CD14-positive monocyte (primary cell): Measurements from ENCODE around the gene CHST11. TPM values are rescaled to one million over a fixed set of nuclear protein-coding genes. Genes with fewer than 3 reads are reported as not detected.

Experiments used
- DNase-seq, 3 donors: peaks; one replicate each; pipeline ENCODE4 v3.0.0-alpha.2; 2011 to 2022
- H2AFZ ChIP-seq: 2 replicates; pipeline ENCODE4 v1.6.0; 2012; ENCODE audit warnings: mild to moderate bottlenecking, low read depth, low read length, inconsistent platforms; ENCODE audit not compliant: insufficient read depth, poor library complexity, severe bottlenecking
- H3K27ac ChIP-seq, 2 donors: 1 replicate in 1 of 2; 2 replicates in 1 of 2; pipeline ENCODE4 v1.5.1; 2012 to 2013; ENCODE audit warnings: low read length in 2 of 2, control low read depth in 1 of 2, inconsistent platforms in 1 of 2, low read depth in 1 of 2, mild to moderate bottlenecking in 1 of 2
- H3K27me3 ChIP-seq, 2 donors: one replicate each; pipeline versions ENCODE4 v1.6.0 to v1.6.1; 2011 to 2013; ENCODE audit warnings: low read length in 2 of 2; ENCODE audit not compliant: control insufficient read depth in 2 of 2, insufficient read depth in 2 of 2
- H3K36me3 ChIP-seq, 2 donors: replicated peaks in 1 of 2; 1 replicate in 1 of 2; 2 replicates in 1 of 2; pipeline versions ENCODE4 v1.5.1 to v1.6.1; 2012 to 2013; ENCODE audit warnings: low read length in 2 of 2, control low read depth in 1 of 2, inconsistent platforms in 1 of 2, mild to moderate bottlenecking in 1 of 2; ENCODE audit not compliant: insufficient read depth in 2 of 2, control insufficient read depth in 1 of 2
- H3K4me1 ChIP-seq, 2 donors: 1 replicate in 1 of 2; 2 replicates in 1 of 2; pipeline versions ENCODE4 v1.5.1 to v1.6.1; 2012 to 2013; ENCODE audit warnings: low read length in 2 of 2, control low read depth in 1 of 2, inconsistent platforms in 1 of 2, mild to moderate bottlenecking in 1 of 2, moderate library complexity in 1 of 2; ENCODE audit not compliant: insufficient read depth in 2 of 2, control insufficient read depth in 1 of 2
- H3K4me2 ChIP-seq: replicated peaks from 2 replicates; pipeline ENCODE3; 2012; ENCODE audit warnings: low read length, moderate library complexity, mild to moderate bottlenecking; ENCODE audit not compliant: poor library complexity, severe bottlenecking; ENCODE audit errors: extremely low read depth
- H3K4me3 ChIP-seq, 3 experiments: fragments of 200-600 bp in 1 of 3; sonication (generic) in 1 of 3; replicated peaks in 1 of 3; 1 replicate in 2 of 3; 2 replicates in 1 of 3; pipeline ENCODE4 v1.5.1; 2011 to 2013; ENCODE audit warnings: low read length in 3 of 3, mild to moderate bottlenecking in 3 of 3, control low read depth in 2 of 3, low read depth in 2 of 3, inconsistent platforms in 1 of 3, moderate library complexity in 1 of 3
- H3K79me2 ChIP-seq: 2 replicates; pipeline ENCODE4 v1.6.0; 2012; ENCODE audit warnings: mild to moderate bottlenecking, control low read depth, inconsistent platforms, low read length, moderate library complexity; ENCODE audit not compliant: insufficient read depth
- H3K9ac ChIP-seq: 2 replicates; pipeline ENCODE4 v1.6.0; 2017; ENCODE audit warnings: low read length, mild to moderate bottlenecking; ENCODE audit not compliant: insufficient read depth, poor library complexity, severe bottlenecking
- H3K9me3 ChIP-seq, 2 donors: replicated peaks in 1 of 2; 1 replicate in 1 of 2; 2 replicates in 1 of 2; pipeline versions ENCODE4 v1.5.1 to v1.6.1; 2012 to 2013; ENCODE audit warnings: low read length in 2 of 2, control low read depth in 1 of 2; ENCODE audit not compliant: control insufficient read depth in 1 of 2, insufficient read depth in 1 of 2
- H4K20me1 ChIP-seq: 2 replicates; pipeline ENCODE4 v1.6.0; 2012; ENCODE audit warnings: mild to moderate bottlenecking, low read length, control low read depth, moderate library complexity; ENCODE audit not compliant: insufficient read depth
- H3K27ac Mint-ChIP-seq, 7 donors: one replicate each; pipeline ENCODE4 v1.8.0; 2020; ENCODE audit warnings: mild to moderate bottlenecking in 7 of 7, mixed read lengths in 7 of 7, moderate library complexity in 6 of 7, inconsistent platforms in 2 of 7
- H3K27me3 Mint-ChIP-seq, 3 donors: one replicate each; pipeline ENCODE4 v1.8.0; 2021 to 2022; ENCODE audit warnings: low read depth in 3 of 3, mild to moderate bottlenecking in 3 of 3, mixed read lengths in 3 of 3, moderate library complexity in 3 of 3, inconsistent platforms in 1 of 3
- H3K36me3 Mint-ChIP-seq, 2 donors: one replicate each; pipeline ENCODE4 v1.8.0; 2020; ENCODE audit warnings: mixed read lengths in 2 of 2, inconsistent platforms in 1 of 2, mild to moderate bottlenecking in 1 of 2
- H3K4me1 Mint-ChIP-seq: one replicate; pipeline ENCODE4 v1.8.0; 2020; ENCODE audit warnings: mild to moderate bottlenecking, mixed read lengths
- H3K4me3 Mint-ChIP-seq, 2 donors: one replicate each; pipeline ENCODE4 v1.8.0; 2020; ENCODE audit warnings: mild to moderate bottlenecking in 2 of 2, mixed read lengths in 2 of 2, moderate library complexity in 1 of 2
- H3K9me3 Mint-ChIP-seq, 7 donors: one replicate each; pipeline ENCODE4 v1.8.0; 2020 to 2022; ENCODE audit warnings: mixed read lengths in 7 of 7, mild to moderate bottlenecking in 6 of 7, moderate library complexity in 6 of 7, inconsistent platforms in 2 of 7
- CTCF ChIP-seq: fragments of 200-600 bp; IDR thresholded peaks from one replicate; pipeline ENCODE4 v1.8.0; 2022; ENCODE audit warnings: antibody characterized with exemption, mild to moderate bottlenecking
- WGBS: methylation state at CpG from one replicate; pipeline ENCODE4 v1.1.5; 2013; ENCODE audit warnings: missing lambda C conversion rate; ENCODE audit not compliant: insufficient coverage; 5-methylcytosine and 5-hydroxymethylcytosine counted together
- intact Hi-C, 2 donors: fragments of 100-400 bp; cut with micrococcal nuclease; formaldehyde crosslinking; loops; one replicate each; pipeline versions ENCODE4 v1.15.0 to v1.15.1; 2023
- polyA plus RNA-seq, 3 donors: library from polyadenylated mRNA; depleted of rRNA in 1 of 3; unstranded in 2 of 3; stranded (reverse) in 1 of 3; fragments of 300-500 nt in 2 of 3; fragments of >200 nt in 1 of 3; fragmentation: Illumina TruSeq in 2 of 3; gene quantifications; 1 replicate in 2 of 3; 2 replicates in 1 of 3; pipeline ENCODE4 v1.2.3, GENCODE V29; 2012 to 2021

Gene CHST11
- polyA plus RNA-seq, 3 donors, result 44.4 to 66.6 (median 48.4) TPM

GRCh38 chr12:104462325-104462724, 5.6 kb downstream of the CHST11 start:
- intact Hi-C loops, result loop anchor here in 1 of 2 donors (10.0 kb wide), 1 partner anchor 282 kb away; no protein-coding TSS in a partner anchor
- no peak overlapping the region for H3K9ac ChIP-seq
- H3K36me3 ChIP-seq, result no peaks in the 10 kb centered on the region
- WGBS, result no CpG with 5 or more reads among the region's 1 CpG
- Mint-ChIP-seq H3K9me3 (peaks cover 0 to 2% (median 0%) of the 10 kb centered on the region in 7 donors), H3K4me1 (peaks cover 76% of the 10 kb centered on the region), H3K4me3 (peak overlapping the region in 1 of 2 donors; percentile 77), H3K36me3 (peaks cover 15 to 18% of the 10 kb centered on the region in 2 donors), H3K27ac (peak overlapping the region; percentile 89 to 96 (median 94)), H3K27me3 (peaks cover 0 to 3% (median 0%) of the 10 kb centered on the region in 3 donors)
- H3K4me3 ChIP-seq, result peak overlapping the region in 1 of 3 experiments; percentile 64
- H3K27me3 ChIP-seq, result no peaks in the 10 kb centered on the region
- no peak for DNase-seq
- peaks cover 100% of the 10 kb centered on the region for H3K79me2 ChIP-seq
- no peaks in the 10 kb centered on the region for H3K9me3 ChIP-seq
- H2AFZ ChIP-seq, result no peak overlapping the region
- peaks cover 73 to 89% of the 10 kb centered on the region in 2 donors for H3K4me1 ChIP-seq
- no peak for TF ChIP-seq CTCF
- H3K27ac ChIP-seq, result peak overlapping the region in 1 of 2 donors; percentile 88
- peaks cover 95% of the 10 kb centered on the region for H4K20me1 ChIP-seq
- peak overlapping the region; percentile 69 for H3K4me2 ChIP-seq

GRCh38 chr12:104462931-104463339, 6.2 kb downstream of the CHST11 start:
- peaks cover 0 to 2% (median 0%) of the 10 kb centered on the region in 7 donors for H3K9me3 Mint-ChIP-seq

More at GRCh38 chr12:104462931-104463339, 6.2 kb downstream of the CHST11 start:
- DNase-seq, result peak; percentile 71 to 76 (median 73)
- H3K36me3 Mint-ChIP-seq, result peaks cover 17 to 18% of the 10 kb centered on the region in 2 donors
- no peaks in the 10 kb centered on the region for H3K9me3 ChIP-seq
- H4K20me1 ChIP-seq, result peaks cover 95% of the 10 kb centered on the region
- peaks cover 82% of the 10 kb centered on the region for H3K4me1 Mint-ChIP-seq
- intact Hi-C loops, result loop anchor here in 1 of 2 donors (10.0 kb wide), 1 partner anchor 282 kb away; no protein-coding TSS in a partner anchor
- H3K4me3 ChIP-seq, result peak overlapping the region in 2 of 3 experiments; percentile 10 to 64
- peaks cover 0 to 2% (median 0%) of the 10 kb centered on the region in 3 donors for H3K27me3 Mint-ChIP-seq
- peak overlapping the region; percentile 89 to 96 (median 94) for H3K27ac Mint-ChIP-seq
- TF ChIP-seq CTCF, result no peak
- H3K27ac ChIP-seq, result peak overlapping the region; percentile 54 to 88
- H3K9ac ChIP-seq, result peak overlapping the region; percentile 39
- H2AFZ ChIP-seq, result no peak overlapping the region
- peaks cover 79 to 95% of the 10 kb centered on the region in 2 donors for H3K4me1 ChIP-seq
- no peaks in the 10 kb centered on the region for H3K27me3 ChIP-seq
- peak overlapping the region; percentile 72 to 77 for H3K4me3 Mint-ChIP-seq
- peak overlapping the region; percentile 69 for H3K4me2 ChIP-seq
- H3K79me2 ChIP-seq, result peaks cover 100% of the 10 kb centered on the region
- no peaks in the 10 kb centered on the region for H3K36me3 ChIP-seq
- no CpG with 5 or more reads among the region's 1 CpG for WGBS
